Measurements from ENCODE around the gene GAB2.

GRCh38 chr11:78323363-78323762 lies 94.3 kb downstream of the GAB2 start:
- TF ChIP-seq, protein P1, sequence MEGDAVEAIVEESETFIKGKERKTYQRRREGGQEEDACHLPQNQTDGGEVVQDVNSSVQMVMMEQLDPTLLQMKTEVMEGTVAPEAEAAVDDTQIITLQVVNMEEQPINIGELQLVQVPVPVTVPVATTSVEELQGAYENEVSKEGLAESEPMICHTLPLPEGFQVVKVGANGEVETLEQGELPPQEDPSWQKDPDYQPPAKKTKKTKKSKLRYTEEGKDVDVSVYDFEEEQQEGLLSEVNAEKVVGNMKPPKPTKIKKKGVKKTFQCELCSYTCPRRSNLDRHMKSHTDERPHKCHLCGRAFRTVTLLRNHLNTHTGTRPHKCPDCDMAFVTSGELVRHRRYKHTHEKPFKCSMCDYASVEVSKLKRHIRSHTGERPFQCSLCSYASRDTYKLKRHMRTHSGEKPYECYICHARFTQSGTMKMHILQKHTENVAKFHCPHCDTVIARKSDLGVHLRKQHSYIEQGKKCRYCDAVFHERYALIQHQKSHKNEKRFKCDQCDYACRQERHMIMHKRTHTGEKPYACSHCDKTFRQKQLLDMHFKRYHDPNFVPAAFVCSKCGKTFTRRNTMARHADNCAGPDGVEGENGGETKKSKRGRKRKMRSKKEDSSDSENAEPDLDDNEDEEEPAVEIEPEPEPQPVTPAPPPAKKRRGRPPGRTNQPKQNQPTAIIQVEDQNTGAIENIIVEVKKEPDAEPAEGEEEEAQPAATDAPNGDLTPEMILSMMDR (IDR thresholded peaks at IDR 0.05) = no peak
- TF ChIP-seq POLR2AphosphoS5 (IDR thresholded peaks at IDR 0.05; ENCODE audit: low read depth, low read length) = no peak
